ENCODE results near the gene C16orf89. TPM values are rescaled to one million over a fixed set of nuclear protein-coding genes. Genes with fewer than 3 reads are reported as not detected.

C16orf89 gene
- total RNA-seq, 1 experiment from 2014 or later, result not detected

DNA sequence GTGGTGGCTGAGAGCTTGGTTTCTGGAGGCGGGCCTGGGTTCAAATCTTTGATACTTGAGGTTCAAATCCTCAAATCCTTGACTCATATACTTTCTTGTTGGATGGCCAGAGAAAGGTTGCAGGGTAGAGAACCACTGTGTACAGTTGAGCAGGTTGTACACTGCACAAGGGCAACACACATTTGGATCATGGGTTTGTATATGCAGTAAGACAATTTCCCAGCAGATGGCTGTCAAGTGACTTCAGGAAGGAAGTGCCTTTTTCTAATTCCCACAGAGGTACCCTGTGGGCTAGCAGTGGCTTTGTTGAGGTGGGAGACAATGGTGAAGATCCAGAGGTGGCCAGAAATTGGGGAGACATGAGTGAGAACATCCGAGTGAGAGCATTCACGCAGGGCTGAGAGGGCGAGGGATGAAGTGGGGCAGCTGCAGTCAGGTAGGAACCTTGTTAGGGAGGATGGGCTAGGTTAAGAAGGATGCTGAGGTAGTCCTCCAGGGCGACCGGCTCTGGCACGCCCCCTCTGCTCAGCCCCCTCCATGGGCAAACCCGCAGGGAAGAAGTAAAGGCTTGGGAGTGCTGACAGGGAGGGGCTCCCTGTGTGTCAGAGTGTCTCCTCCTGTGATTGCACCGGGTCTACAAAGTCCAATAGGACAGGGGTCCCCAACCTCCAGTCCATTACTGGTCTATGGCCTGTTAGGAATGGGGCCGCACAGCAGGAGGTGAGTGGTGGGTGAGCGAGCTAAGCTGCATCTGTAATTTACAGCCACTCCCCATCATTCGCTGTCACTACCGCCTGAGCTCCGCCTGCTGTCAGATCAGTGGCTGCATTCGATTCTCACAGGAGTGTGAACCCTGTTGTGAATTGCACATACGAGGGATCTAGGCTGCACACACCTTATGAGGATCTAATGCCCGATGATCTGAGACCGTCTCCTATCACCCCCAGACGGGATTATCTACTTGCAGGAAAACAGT, 2.7 kb downstream of the C16orf89 start:
- Mint-ChIP-seq H3K27ac (ENCODE audit: low read depth, unreplicated experiment) (no peak overlapping the region), H3K4me1 (ENCODE audit: insufficient read depth, unreplicated experiment) (no peaks in the 10 kb centered on the region), H3K9me3 (ENCODE audit: unreplicated experiment) (no peaks in the 10 kb centered on the region), H3K36me3 (ENCODE audit: insufficient read depth, unreplicated experiment) (no peaks in the 10 kb centered on the region), H3K27me3 (ENCODE audit: insufficient read depth, unreplicated experiment) (peaks cover 39% of the 10 kb centered on the region), H3K4me3 (ENCODE audit: unreplicated experiment) (no peak overlapping the region)
- no peak for DNase-seq (ENCODE audit: unreplicated experiment)
- no TSS peak for BruUV-seq (replicated peaks)
- intact Hi-C loops (cut with micrococcal nuclease), result no loop called here
- POLR2A ChIA-PET, result no interaction called here
- TF ChIP-seq, protein P1, sequence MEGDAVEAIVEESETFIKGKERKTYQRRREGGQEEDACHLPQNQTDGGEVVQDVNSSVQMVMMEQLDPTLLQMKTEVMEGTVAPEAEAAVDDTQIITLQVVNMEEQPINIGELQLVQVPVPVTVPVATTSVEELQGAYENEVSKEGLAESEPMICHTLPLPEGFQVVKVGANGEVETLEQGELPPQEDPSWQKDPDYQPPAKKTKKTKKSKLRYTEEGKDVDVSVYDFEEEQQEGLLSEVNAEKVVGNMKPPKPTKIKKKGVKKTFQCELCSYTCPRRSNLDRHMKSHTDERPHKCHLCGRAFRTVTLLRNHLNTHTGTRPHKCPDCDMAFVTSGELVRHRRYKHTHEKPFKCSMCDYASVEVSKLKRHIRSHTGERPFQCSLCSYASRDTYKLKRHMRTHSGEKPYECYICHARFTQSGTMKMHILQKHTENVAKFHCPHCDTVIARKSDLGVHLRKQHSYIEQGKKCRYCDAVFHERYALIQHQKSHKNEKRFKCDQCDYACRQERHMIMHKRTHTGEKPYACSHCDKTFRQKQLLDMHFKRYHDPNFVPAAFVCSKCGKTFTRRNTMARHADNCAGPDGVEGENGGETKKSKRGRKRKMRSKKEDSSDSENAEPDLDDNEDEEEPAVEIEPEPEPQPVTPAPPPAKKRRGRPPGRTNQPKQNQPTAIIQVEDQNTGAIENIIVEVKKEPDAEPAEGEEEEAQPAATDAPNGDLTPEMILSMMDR (IDR thresholded peaks at IDR 0.05; ENCODE audit: unreplicated experiment), result no peak
- CTCF ChIA-PET, result interaction anchor here (0.6 to 1.9 kb wide), 3 partner anchors 7 to 120 kb away, joined by 3 to 4 read pairs (median 4); no protein-coding TSS in a partner anchor

DNA sequence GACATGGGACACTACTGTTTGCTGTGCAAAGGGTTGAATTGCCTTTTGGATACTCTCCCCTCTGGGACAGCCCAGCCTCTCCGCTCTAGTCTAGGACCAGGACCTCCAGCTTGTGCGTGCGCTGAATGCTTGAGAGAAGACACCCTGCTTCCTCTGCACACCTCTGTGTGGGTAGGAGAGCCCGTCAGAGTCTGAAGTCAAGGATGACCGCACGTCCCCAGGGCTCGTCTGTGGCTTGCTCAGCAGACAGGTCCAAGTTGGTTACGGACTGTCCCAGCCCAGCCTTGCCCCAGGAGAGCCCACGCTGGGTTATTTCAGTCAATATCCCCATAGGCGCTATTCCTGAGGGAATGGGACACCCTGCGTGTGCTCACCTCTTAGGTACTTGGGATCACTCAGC, 3.7 kb downstream of the C16orf89 start:
- H3K27me3 Mint-ChIP-seq (ENCODE audit: insufficient read depth, unreplicated experiment), result peaks cover 39% of the 10 kb centered on the region
- no TSS peak for BruUV-seq (replicated peaks)
- no peaks in the 10 kb centered on the region for H3K4me1 Mint-ChIP-seq (ENCODE audit: insufficient read depth, unreplicated experiment)
- H3K36me3 Mint-ChIP-seq (ENCODE audit: insufficient read depth, unreplicated experiment), result no peaks in the 10 kb centered on the region
- ChIA-PET POLR2A (no interaction called here), CTCF (interaction anchor here (0.6 to 1.9 kb wide), 4 partner anchors 8 to 551 kb away, joined by 3 to 5 read pairs (median 4); no protein-coding TSS in a partner anchor)
- no peak for DNase-seq (ENCODE audit: unreplicated experiment)
- TF ChIP-seq, protein P1 (IDR thresholded peaks at IDR 0.05; ENCODE audit: unreplicated experiment), result no peak
- no peak overlapping the region for H3K4me3 Mint-ChIP-seq (ENCODE audit: unreplicated experiment)
- intact Hi-C loops (cut with micrococcal nuclease), result no loop called here
- no peak overlapping the region for H3K27ac Mint-ChIP-seq (ENCODE audit: low read depth, unreplicated experiment)
- no peaks in the 10 kb centered on the region for H3K9me3 Mint-ChIP-seq (ENCODE audit: unreplicated experiment)

DNA sequence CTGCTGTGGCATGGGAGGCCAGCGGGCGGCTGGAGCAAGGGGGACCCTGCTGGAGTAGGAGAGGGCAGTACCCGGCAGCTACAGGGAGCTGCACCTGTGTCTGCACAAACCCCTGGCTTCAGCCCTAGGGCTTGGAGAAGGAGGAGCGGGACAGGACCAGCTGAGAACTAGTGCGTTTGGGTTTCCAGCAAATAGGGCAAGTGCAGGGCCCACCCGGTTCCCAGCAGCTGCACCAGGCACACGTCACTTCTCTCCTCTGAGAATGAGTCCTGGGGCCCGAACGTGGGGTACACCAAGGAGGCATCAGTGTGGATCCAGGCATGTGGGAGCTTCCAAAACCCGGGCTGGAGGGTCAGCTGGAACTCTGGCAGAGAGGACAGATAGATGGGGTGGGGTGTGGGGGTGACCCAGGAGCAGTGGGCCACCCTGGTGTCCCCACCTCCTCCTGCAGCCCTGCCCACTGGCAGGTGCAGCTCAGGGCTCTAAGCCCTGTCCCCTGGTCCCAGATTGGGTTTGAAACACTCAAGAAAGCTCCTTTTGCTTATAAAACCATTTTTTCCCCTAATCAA, 5.6 kb downstream of the C16orf89 start:
- H3K4me1 Mint-ChIP-seq (ENCODE audit: insufficient read depth, unreplicated experiment), result no peaks in the 10 kb centered on the region

More for the DNA sequence above, 5.6 kb downstream of the C16orf89 start:
- H3K27me3 Mint-ChIP-seq (ENCODE audit: insufficient read depth, unreplicated experiment), result peaks cover 31% of the 10 kb centered on the region
- TF ChIP-seq, protein P1 (IDR thresholded peaks at IDR 0.05; ENCODE audit: unreplicated experiment), result no peak
- CTCF ChIA-PET, result no interaction called here
- no peak for DNase-seq (ENCODE audit: unreplicated experiment)
- H3K27ac Mint-ChIP-seq (ENCODE audit: low read depth, unreplicated experiment), result no peak overlapping the region
- POLR2A ChIA-PET, result interaction anchor here (0.9 kb wide), 1 partner anchor 15 kb away, joined by 3 read pairs; no protein-coding TSS in a partner anchor
- no peaks in the 10 kb centered on the region for H3K9me3 Mint-ChIP-seq (ENCODE audit: unreplicated experiment)
- BruUV-seq (replicated peaks), result no TSS peak
- no peaks in the 10 kb centered on the region for H3K36me3 Mint-ChIP-seq (ENCODE audit: insufficient read depth, unreplicated experiment)
- H3K4me3 Mint-ChIP-seq (ENCODE audit: unreplicated experiment), result no peak overlapping the region
- intact Hi-C loops (cut with micrococcal nuclease), result no loop called here

All from MCF 10A (cell line).